Adrenal gland (tissue), 5 donors: ENCODE data around the gene C12orf43.

ENCODE experiments used
- CTCF ChIP-seq, 6 experiments: fragments of 450-650 bp in 4 of 6; fragments of 200-600 bp in 2 of 6; sonication (generic) in 1 of 6; IDR thresholded peaks; 1 replicate in 5 of 6; 2 replicates in 1 of 6; pipeline versions ENCODE4 v1.5.1 to v1.8.0; 2016 to 2021; ENCODE audit warnings: antibody characterized with exemption in 6 of 6, mild to moderate bottlenecking in 2 of 6, moderate library complexity in 1 of 6
- POLR2A ChIP-seq, 2 donors: fragments of 450-650 bp; IDR thresholded peaks; one replicate each; pipeline ENCODE4 v1.6.1; 2017; ENCODE audit warnings: antibody characterized with exemption in 2 of 2, mild to moderate bottlenecking in 2 of 2, moderate library complexity in 1 of 2
- donor health status: DM: no; HTN: no; CAD: no.

- no peak for TF ChIP-seq CTCF (IDR thresholded peaks at IDR 0.05)
- TF ChIP-seq POLR2A (IDR thresholded peaks at IDR 0.05), result no peak
Observed at GRCh38 chr12:121008347-121009098, 7.8 kb downstream of the C12orf43 start.
